ENCODE results near the gene CAMK1D. TPM values are rescaled to one million over a fixed set of nuclear protein-coding genes. Genes with fewer than 3 reads are reported as not detected.

Gene CAMK1D
- total RNA-seq, 1 experiment from 2014 or later: 10.2 TPM

GRCh38 chr10:12807096-12807755, 457.9 kb downstream of the CAMK1D start:
- no peak overlapping the region for H3K4me3 Mint-ChIP-seq
- H3K27ac Mint-ChIP-seq: peak overlapping the region; percentile 63; the same call in 1 of the 2 replicates
- DNase-seq (ENCODE audit: low spot score) (no peak), ATAC-seq (no peak)
- peaks cover 3% of the 10 kb centered on the region; the same call in 1 of the 2 replicates for H3K4me1 Mint-ChIP-seq
- TF ChIP-seq PRDM15 (CRISPR knock-in tag; IDR thresholded peaks at IDR 0.05) (no peak), ZNF425 (CRISPR knock-in tag; conservative IDR thresholded peaks at IDR 0.05) (no peak), NFE2L1 (CRISPR knock-in tag; IDR thresholded peaks at IDR 0.05) (no peak), CDX4 (CRISPR knock-in tag; IDR thresholded peaks at IDR 0.05; ENCODE audit: borderline replicate concordance) (no peak), HMGXB4 (CRISPR knock-in tag; IDR thresholded peaks at IDR 0.05) (no peak), CREM (CRISPR knock-in tag; IDR thresholded peaks at IDR 0.05) (no peak), JUN (CRISPR knock-in tag; IDR thresholded peaks at IDR 0.05) (no peak)
- ChIA-PET CTCF (interaction anchor here (1.1 to 1.6 kb wide), 3 partner anchors 25 to 41 kb away, joined by 3 to 7 read pairs (median 4); no protein-coding TSS in a partner anchor), POLR2A (no interaction called here)
- H3K9me3 Mint-ChIP-seq: 0 out of 2 replicates have a peak, but pooled peaks cover 3% of the 10 kb centered on the region
- H3K36me3 Mint-ChIP-seq: no peaks in the 10 kb centered on the region
- no peaks in the 10 kb centered on the region for H3K27me3 Mint-ChIP-seq (ENCODE audit: low read depth)

GRCh38 chr10:12808014-12808613, 458.8 kb downstream of the CAMK1D start:
- ChIA-PET POLR2A (no interaction called here), CTCF (interaction anchor here (1.4 kb wide), 1 partner anchor 26 kb away, joined by 7 read pairs; no protein-coding TSS in a partner anchor)
- ATAC-seq (no peak), DNase-seq (ENCODE audit: low spot score) (no peak)
- no peaks in the 10 kb centered on the region for H3K36me3 Mint-ChIP-seq
- no peaks in the 10 kb centered on the region for H3K27me3 Mint-ChIP-seq (ENCODE audit: low read depth)
- peaks cover 3% of the 10 kb centered on the region; the same call in 1 of the 2 replicates for H3K4me1 Mint-ChIP-seq
- no peak overlapping the region for H3K4me3 Mint-ChIP-seq
- peak overlapping the region; percentile 63; the same call in 1 of the 2 replicates for H3K27ac Mint-ChIP-seq
- 0 out of 2 replicates have a peak, but pooled peaks cover 3% of the 10 kb centered on the region for H3K9me3 Mint-ChIP-seq
- TF ChIP-seq CREB1 (CRISPR knock-in tag; IDR thresholded peaks at IDR 0.05) (no peak), FOXP1 (CRISPR knock-in tag; IDR thresholded peaks at IDR 0.05; ENCODE audit: borderline replicate concordance) (no peak), ZNF138 (CRISPR knock-in tag; conservative IDR thresholded peaks at IDR 0.05) (no peak), ATF6 (CRISPR knock-in tag; IDR thresholded peaks at IDR 0.05) (no peak), MYBL2 (CRISPR knock-in tag; IDR thresholded peaks at IDR 0.05) (no peak), JAZF1 (CRISPR knock-in tag; IDR thresholded peaks at IDR 0.05) (no peak), ATF2 (CRISPR knock-in tag; IDR thresholded peaks at IDR 0.05; ENCODE audit: borderline replicate concordance, low read depth) (no peak), ESRRA (CRISPR knock-in tag; IDR thresholded peaks at IDR 0.05; ENCODE audit: borderline replicate concordance) (no peak), CREM (CRISPR knock-in tag; IDR thresholded peaks at IDR 0.05) (no peak), AR (CRISPR knock-in tag; IDR thresholded peaks at IDR 0.05) (no peak)

Measured in WTC11 (cell line).